Activated CD4-positive, alpha-beta T cell treated with anti-CD3 and anti-CD28 coated beads for 1 hour (primary cell): ENCODE measurements around the gene MINK1.

Source experiments
- DNase-seq: peaks from one replicate; pipeline ENCODE4 v3.0.0-alpha.2; 2020

MINK1 gene

GRCh38 chr17:4938688-4939545 is 105.8 kb downstream of the MINK1 start:
- no peak for DNase-seq

- DNase-seq = no peak
Measured at GRCh38 chr17:4939546-4939795, 106.3 kb downstream of the MINK1 start.

DNA sequence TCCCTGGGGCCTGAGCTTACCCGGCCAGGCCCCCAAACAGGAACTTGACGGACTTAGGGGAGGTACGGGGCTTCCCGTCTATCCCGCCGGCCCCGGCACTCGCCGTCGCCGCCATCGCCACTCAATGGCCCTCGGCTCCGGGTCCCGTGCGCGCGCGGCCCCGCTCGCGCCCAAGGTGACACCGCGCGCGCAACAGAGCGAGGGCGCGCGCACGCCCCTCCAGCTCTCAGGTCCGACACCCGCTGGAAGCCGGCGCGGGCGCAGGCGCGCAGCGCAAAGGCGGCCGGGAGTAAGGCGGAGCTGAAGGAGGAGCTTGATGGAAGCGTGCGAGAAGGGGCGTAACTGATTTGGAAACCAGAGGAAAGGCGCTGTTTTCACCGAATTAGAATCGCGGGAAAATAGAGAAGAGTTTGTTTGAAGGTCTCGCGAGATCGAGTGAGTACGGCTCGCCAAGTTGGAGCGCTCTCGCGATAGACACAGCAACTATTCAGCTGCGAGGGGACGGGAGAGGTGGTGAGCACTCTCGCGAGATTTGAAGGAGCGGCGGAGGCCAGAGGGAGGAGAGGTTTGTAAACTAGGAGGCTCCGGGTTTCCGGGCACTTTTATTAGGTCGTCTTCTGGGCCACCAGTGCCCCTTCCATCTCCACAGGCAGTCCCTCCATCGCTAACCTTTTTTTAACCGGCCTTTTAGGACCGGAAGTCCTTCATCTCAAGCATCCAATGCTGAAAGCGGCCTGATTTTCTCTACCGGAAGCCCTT is 106.8 kb downstream of the MINK1 start, which contains the start of the genes RNF167 and SLC25A11:
TSS of gene RNF167 (plus strand) at position 473 of the 759 bp plus-strand sequence. CDS start 642 bp downstream, outside the sequence.
TSS of gene SLC25A11 (minus strand) at position 251 of the 759 bp plus-strand sequence. CDS start at position 115, 136 bp downstream.
- DNase-seq = peak; percentile 94

DNA sequence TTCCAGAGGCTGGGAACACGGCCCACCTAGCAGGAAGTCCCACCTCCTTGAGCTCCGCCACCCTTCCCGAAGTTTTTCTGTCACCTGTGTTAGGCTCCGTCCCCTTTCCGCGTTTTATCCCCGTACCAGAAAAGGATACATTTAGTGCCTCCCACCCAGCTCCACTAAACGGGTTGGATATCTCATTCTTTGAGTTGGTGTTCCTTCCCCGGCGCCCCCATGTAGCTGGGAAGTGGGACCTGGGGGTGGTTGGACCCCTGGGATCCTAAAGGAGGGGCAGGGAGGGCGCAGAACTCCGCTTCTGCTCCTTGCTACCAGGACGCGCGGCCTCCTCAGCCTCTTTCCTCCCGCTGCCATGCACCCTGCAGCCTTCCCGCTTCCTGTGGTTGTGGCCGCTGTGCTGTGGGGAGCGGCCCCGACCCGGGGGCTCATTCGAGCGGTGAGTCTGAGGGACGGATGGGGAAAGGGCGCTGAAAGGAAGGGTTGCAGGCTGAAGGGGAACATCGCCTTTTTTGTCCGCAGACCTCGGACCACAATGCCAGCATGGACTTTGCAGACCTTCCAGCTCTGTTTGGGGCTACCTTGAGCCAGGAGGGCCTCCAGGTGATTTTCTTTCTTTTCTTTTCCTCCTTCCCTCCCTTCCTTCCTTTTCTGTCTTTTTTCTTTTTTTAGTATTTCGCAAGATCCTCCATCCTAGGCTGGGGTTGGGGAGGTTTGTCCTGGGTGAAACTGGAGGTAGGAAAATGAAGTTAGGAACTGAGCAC is 107.6 kb downstream of the MINK1 start:
- DNase-seq = no peak

- DNase-seq = no peak
Measured at GRCh38 chr17:4941319-4941610, 108.1 kb downstream of the MINK1 start.

DNA sequence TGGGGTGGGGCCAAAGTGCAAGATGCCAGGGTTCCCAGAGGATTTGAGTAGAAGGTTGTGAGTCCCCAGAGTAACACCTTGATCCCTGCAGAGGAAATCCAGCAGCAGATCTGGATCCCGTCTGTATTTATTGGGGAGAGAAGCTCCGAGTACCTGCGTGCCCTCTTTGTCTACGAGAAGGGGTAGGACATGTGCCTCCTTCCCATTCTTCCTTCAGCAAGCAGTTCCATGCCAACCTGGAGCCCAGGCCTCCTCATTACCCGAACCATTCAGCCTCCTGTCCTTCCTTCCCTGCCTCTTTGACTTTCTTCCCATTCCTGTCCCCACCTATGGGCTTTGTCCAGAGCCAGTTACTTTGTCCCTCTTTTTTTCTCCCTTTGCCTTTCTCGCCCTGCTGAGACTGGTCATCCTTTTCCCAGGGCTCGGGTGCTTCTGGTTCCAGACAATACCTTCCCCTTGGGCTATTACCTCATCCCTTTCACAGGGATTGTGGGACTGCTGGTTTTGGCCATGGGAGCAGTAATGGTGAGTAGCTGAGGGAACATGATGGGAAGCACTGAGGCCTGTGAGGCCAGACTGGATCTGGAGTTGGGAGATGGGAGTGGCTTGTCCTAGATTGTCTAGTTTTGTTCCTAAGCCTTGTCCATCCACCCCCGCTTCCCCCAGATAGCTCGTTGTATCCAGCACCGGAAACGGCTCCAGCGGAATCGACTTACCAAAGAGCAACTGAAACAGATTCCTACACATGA is 109.8 kb downstream of the MINK1 start:
- no peak for DNase-seq

DNA sequence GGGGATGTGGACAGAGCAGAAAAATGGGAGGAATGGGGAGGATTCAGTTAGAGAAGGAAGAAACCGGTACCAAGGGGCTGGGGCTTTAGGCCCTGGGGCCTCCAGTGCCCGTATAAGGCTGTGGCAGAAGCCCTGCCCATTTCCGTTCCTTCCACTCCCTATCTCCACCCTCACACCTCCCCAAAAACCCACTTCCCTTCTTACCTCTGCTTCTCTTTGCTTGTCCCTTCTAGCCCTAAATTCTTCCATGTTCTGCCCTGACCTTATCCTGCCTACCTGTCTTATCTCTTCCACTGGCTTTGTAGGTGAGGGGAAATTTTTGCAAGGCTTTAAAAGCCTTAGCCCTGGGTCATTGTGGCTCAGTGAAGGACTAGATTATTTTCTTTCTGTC is 111.0 kb downstream of the MINK1 start:
- DNase-seq = no peak

DNA sequence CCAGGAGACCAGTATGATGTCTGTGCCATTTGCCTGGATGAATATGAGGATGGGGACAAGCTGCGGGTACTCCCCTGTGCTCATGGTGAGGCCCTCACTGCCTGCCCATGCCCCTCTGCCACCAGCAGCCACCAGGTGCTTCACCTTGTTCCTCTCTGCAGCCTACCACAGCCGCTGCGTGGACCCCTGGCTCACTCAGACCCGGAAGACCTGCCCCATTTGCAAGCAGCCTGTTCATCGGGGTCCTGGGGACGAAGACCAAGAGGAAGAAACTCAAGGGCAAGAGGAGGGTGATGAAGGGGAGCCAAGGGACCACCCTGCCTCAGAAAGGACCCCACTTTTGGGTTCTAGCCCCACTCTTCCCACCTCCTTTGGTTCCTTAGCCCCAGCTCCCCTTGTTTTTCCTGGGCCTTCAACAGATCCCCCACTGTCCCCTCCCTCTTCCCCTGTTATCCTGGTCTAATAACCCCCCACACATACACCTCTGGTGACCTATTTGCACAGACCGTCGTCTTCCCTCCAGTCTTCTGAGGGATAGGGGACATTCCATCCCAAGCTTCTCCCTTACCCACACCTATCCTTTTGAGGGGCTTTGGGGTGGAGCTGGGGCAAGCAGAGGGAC is 111.5 kb downstream of the MINK1 start:
- DNase-seq = no peak

- peak; percentile 71 for DNase-seq
Measured at GRCh38 chr17:4945176-4945943, 112.2 kb downstream of the MINK1 start.

DNA sequence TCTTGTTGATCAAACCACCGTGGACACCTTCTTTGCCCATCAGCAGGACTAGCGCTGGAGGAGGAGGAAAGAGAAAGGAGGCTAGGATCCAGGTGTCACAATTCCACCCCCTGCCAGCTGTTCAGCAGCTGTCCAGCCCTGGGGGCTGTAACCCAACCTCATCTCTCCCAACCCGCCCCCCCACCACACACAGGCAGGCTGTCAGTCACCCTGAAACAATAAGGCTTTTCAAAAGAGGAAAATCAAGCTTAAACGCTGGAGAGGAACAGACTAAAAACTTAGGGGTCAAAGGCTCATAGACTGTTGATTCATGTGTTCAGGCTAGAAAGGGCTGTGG is 112.8 kb downstream of the MINK1 start:
- no peak for DNase-seq

- no peak for DNase-seq
Measured at GRCh38 chr17:4946312-4946976, 113.3 kb downstream of the MINK1 start.

- DNase-seq = no peak
Measured at GRCh38 chr17:4947010-4947410, 113.9 kb downstream of the MINK1 start.
